HepG2 (cell line): ENCODE measurements around the gene TSR1. TPM values are rescaled to one million over a fixed set of nuclear protein-coding genes. Genes with fewer than 3 reads are reported as not detected.

Experiments
- ATAC-seq: fragments of 200-7000 bp; cut with Tn5 transposase; 3 replicates; pipeline ENCODE4 v1.9.1; 2020; ENCODE audit warnings: mild to moderate bottlenecking, moderate library complexity
- Bru-seq: library from RNA; stranded (reverse); fragments of 400-500 nt; gene quantifications from one replicate; lab custom pipeline; 2021; lab: Mats Ljungman, UMichigan
- BruChase-seq, 2 experiments: library from RNA; stranded (reverse); fragments of 400-500 nt; gene quantifications; one replicate each; lab custom pipeline; 2021; lab: Mats Ljungman, UMichigan
- BruUV-seq: library from RNA; stranded (reverse); fragments of 400-500 nt; replicated peaks from 2 replicates; lab custom pipeline; 2021; lab: Mats Ljungman, UMichigan
- CTCF ChIA-PET: fragments of 300-600 bp; formaldehyde crosslinking; extraction: SDS; loops from one replicate; lab custom pipeline; 2021; ENCODE audit warnings: low total read pairs, inconsistent platforms, low intra/inter-chr PET ratio; lab: Yijun Ruan, JAX
- POLR2A ChIA-PET: fragments of 350-600 bp; sonication (Branson Sonifier 250); formaldehyde crosslinking; loops from one replicate; lab custom pipeline; 2020; ENCODE audit warnings: antibody characterized with exemption, inconsistent platforms; lab: Yijun Ruan, JAX
- DNase-seq: peaks from one replicate; pipeline ENCODE4 v3.0.0-alpha.2; 2015; ENCODE audit warnings: low spot score
- FAIRE-seq: peaks from 3 replicates; lab custom pipeline; 2011; peaks lifted over from hg19 to GRCh38; lab: Jason Lieb, UNC
- H2AFZ ChIP-seq: one replicate; pipeline ENCODE4 v1.6.1; 2011; ENCODE audit warnings: low read length, inconsistent platforms
- H3K27ac ChIP-seq: fragments of 300-600 bp; 3 replicates; pipeline ENCODE4 v1.8.0; 2011; ENCODE audit warnings: mixed run types, mild to moderate bottlenecking, mixed read lengths, low read length, inconsistent platforms; ENCODE audit not compliant: insufficient read depth; ENCODE audit errors: extremely low read length
- H3K27me3 ChIP-seq, 2 experiments: fragments of 200-600 bp in 1 of 2; 2 replicates in 1 of 2; 3 replicates in 1 of 2; pipeline versions ENCODE4 v1.6.0 to v1.8.0; 2011; ENCODE audit warnings: low read length in 2 of 2, mild to moderate bottlenecking in 2 of 2, moderate library complexity in 2 of 2, inconsistent platforms in 1 of 2; ENCODE audit not compliant: insufficient read depth in 2 of 2, control insufficient read depth in 1 of 2
- H3K36me3 ChIP-seq, 2 experiments: fragments of 200-600 bp in 1 of 2; replicated peaks in 1 of 2; 2 replicates in 1 of 2; 3 replicates in 1 of 2; pipeline versions ENCODE4 v1.5.1 to v1.8.0; 2011; ENCODE audit warnings: low read length in 2 of 2, inconsistent platforms in 1 of 2; ENCODE audit not compliant: insufficient read depth in 2 of 2, control insufficient read depth in 1 of 2
- H3K4me1 ChIP-seq: 2 replicates; pipeline ENCODE4 v1.5.1; 2012; ENCODE audit warnings: low read length, inconsistent platforms; ENCODE audit not compliant: insufficient read depth
- H3K4me2 ChIP-seq: 2 replicates; pipeline ENCODE4 v1.6.0; 2011; ENCODE audit warnings: low read depth, low read length, inconsistent platforms
- H3K4me3 ChIP-seq, 3 experiments: fragments of 200-600 bp in 1 of 3; sonication (generic), shearing (Covaris generic) in 1 of 3; replicated peaks in 1 of 3; 2 replicates each; pipeline ENCODE4 v1.5.1; 2011 to 2016; ENCODE audit warnings: low read length in 3 of 3, inconsistent platforms in 2 of 3, low read depth in 2 of 3, mild to moderate bottlenecking in 2 of 3, control low read depth in 1 of 3, mixed read lengths in 1 of 3; ENCODE audit not compliant: insufficient read depth in 1 of 3
- H3K79me2 ChIP-seq: one replicate; pipeline ENCODE4 v1.6.1; 2011; ENCODE audit warnings: low read length, inconsistent platforms; ENCODE audit not compliant: insufficient read depth
- H3K9ac ChIP-seq: 2 replicates; pipeline ENCODE4 v1.6.0; 2011; ENCODE audit warnings: mild to moderate bottlenecking, low read depth, low read length, inconsistent platforms; ENCODE audit not compliant: insufficient read depth
- H3K9me3 ChIP-seq: 2 replicates; pipeline ENCODE4 v1.5.1; 2012; ENCODE audit warnings: mild to moderate bottlenecking, low read length
- H4K20me1 ChIP-seq: 2 replicates; pipeline ENCODE4 v1.6.0; 2011; ENCODE audit warnings: inconsistent platforms, mild to moderate bottlenecking, low read length, moderate library complexity; ENCODE audit not compliant: insufficient read depth
- MIXL1 ChIP-seq: IDR thresholded peaks from 2 replicates; pipeline ENCODE4 v1.6.1; 2016
- SP2 ChIP-seq: sonication (generic); formaldehyde crosslinking; IDR thresholded peaks from 2 replicates; pipeline ENCODE4 v1.5.1; 2020; ENCODE audit warnings: mild to moderate bottlenecking, missing genetic modification reagents
- SUZ12 ChIP-seq: fragments of 150-350 bp; IDR thresholded peaks from 2 replicates; pipeline ENCODE4 v1.6.1; 2014; ENCODE audit warnings: low read depth, low read length
- ZFX ChIP-seq: sonication (generic); formaldehyde crosslinking; IDR thresholded peaks from 2 replicates; pipeline ENCODE4 v1.4.0; 2020; ENCODE audit warnings: mild to moderate bottlenecking, low read depth, missing genetic modification reagents, moderate library complexity
- ZNF10 ChIP-seq: sonication (generic); formaldehyde crosslinking; IDR thresholded peaks from 2 replicates; pipeline ENCODE4 v1.4.0; 2020; ENCODE audit warnings: mild to moderate bottlenecking, low read depth, missing genetic modification reagents, borderline replicate concordance
- ZNF274 ChIP-seq: sonication (generic); formaldehyde crosslinking; IDR thresholded peaks from 2 replicates; pipeline ENCODE4 v1.5.1; 2020; ENCODE audit warnings: mild to moderate bottlenecking, missing genetic modification reagents
- ZNF30 ChIP-seq: sonication (generic); formaldehyde crosslinking; IDR thresholded peaks from 2 replicates; pipeline ENCODE4 v1.5.0; 2020; ENCODE audit warnings: mild to moderate bottlenecking, missing genetic modification reagents
- ZNF572 ChIP-seq: sonication (generic); formaldehyde crosslinking; IDR thresholded peaks from 2 replicates; pipeline ENCODE4 v1.5.1; 2020; ENCODE audit warnings: mild to moderate bottlenecking, missing genetic modification reagents
- ZNF598 ChIP-seq: sonication (generic); formaldehyde crosslinking; IDR thresholded peaks from 2 replicates; pipeline ENCODE4 v1.5.1; 2020; ENCODE audit warnings: mild to moderate bottlenecking, missing genetic modification reagents, borderline replicate concordance
- WGBS: methylation state at CpG from one replicate; pipeline ENCODE4 v1.1.6; 2017; ENCODE audit warnings: low lambda C conversion rate; 5-methylcytosine and 5-hydroxymethylcytosine counted together
- in situ Hi-C: cut with HindIII; loops from 2 replicates; pipeline ENCODE4 v1.10.0; 2017; ENCODE audit warnings: low pct_unique_long_range_greater_than_20kb; ENCODE audit not compliant: extremely low pct_ligation_motif_present
- intact Hi-C: fragments of 100-400 bp; cut with micrococcal nuclease; formaldehyde crosslinking; loops from one replicate; pipeline ENCODE4 v1.10.0; 2022; ENCODE audit not compliant: unreplicated experiment
- long read RNA-seq, 2 experiments: library from RNA in 1 of 2; library from polyadenylated mRNA in 1 of 2; stranded (forward) in 1 of 2; unstranded in 1 of 2; transcript quantifications; one replicate each; pipeline ENCODE4 v2.0.0, GENCODE V29; 2019 to 2022
- polyA minus RNA-seq, 3 experiments: library from RNA; depleted of rRNA, polyadenylated mRNA; stranded (reverse); fragments of >200 nt; gene quantifications; 2 replicates each; pipeline ENCODE4 v1.2.3, GENCODE V29; 2011; ENCODE audit warnings: low replicate concordance in 1 of 3
- polyA plus RNA-seq, 8 experiments: library from polyadenylated mRNA; depleted of rRNA in 3 of 8; stranded (reverse) in 7 of 8; unstranded in 1 of 8; fragments of >200 nt; fragmentation: Illumina TruSeq in 4 of 8; extraction: Trizol in 4 of 8; gene quantifications; 2 replicates each; pipeline versions ENCODE4 v1.2.1 to v1.2.3, GENCODE V29; 2011 to 2016; ENCODE audit warnings: low read depth in 4 of 8, missing spikeins in 1 of 8, mixed read lengths in 1 of 8; ENCODE audit not compliant: insufficient read depth in 1 of 8
- total RNA-seq, 5 experiments: library from RNA; depleted of rRNA; stranded (reverse); fragments of >200 nt; fragmentation: Illumina TruSeq; extraction: Trizol; gene quantifications; 2 replicates each; pipeline ENCODE4 v1.2.3, GENCODE V29; 2016; ENCODE audit warnings: low read depth in 1 of 5
- TF ChIP-seq, protein P1 (sequence below): sonication (generic); formaldehyde crosslinking; IDR thresholded peaks from 2 replicates; pipeline ENCODE4 v1.5.0; 2020; ENCODE audit warnings: mild to moderate bottlenecking, missing genetic modification reagents, borderline replicate concordance
- TF ChIP-seq, protein P2 (sequence below): sonication (generic); formaldehyde crosslinking; IDR thresholded peaks from 2 replicates; pipeline ENCODE4 v1.4.0; 2020; ENCODE audit warnings: mild to moderate bottlenecking, missing genetic modification reagents

Gene TSR1
- total RNA-seq (2016; rRNA removed; fragmentation: Illumina TruSeq; extraction: Trizol) (65.8 and 75.8 TPM in 2 replicates), polyA plus RNA-seq (2011; rRNA removed) (7.1 and 7.2 TPM in 2 replicates), polyA minus RNA-seq (2011; rRNA and poly(A)+ RNA removed; ENCODE audit: low replicate concordance) (18.4 and 38.7 TPM in 2 replicates), Bru-seq, nascent RNA (percentile 93 among the genes with signal in this experiment), BruChase-seq, experiment 1, labeled RNA remaining after a 6-hour chase (percentile 95 among the genes with signal in this experiment), BruChase-seq, experiment 2, labeled RNA remaining after a 2-hour chase (percentile 96 among the genes with signal in this experiment)
- 6.6 and 6.8 TPM in 2 replicates for total RNA-seq (2016; cell fraction: cytosol; rRNA removed; fragmentation: Illumina TruSeq; extraction: Trizol; ENCODE audit: low read depth)
- 68.7 and 76.2 TPM in 2 replicates for total RNA-seq (2016; cell fraction: insoluble cytoplasmic fraction; rRNA removed; fragmentation: Illumina TruSeq; extraction: Trizol)
- total RNA-seq (2016; cell fraction: membrane; rRNA removed; fragmentation: Illumina TruSeq; extraction: Trizol), result 16.3 and 19.0 TPM in 2 replicates
- total RNA-seq (2016; cell fraction: nucleus; rRNA removed; fragmentation: Illumina TruSeq; extraction: Trizol), result 55.3 and 57.6 TPM in 2 replicates
- polyA plus RNA-seq (2011; cell fraction: cytosol; rRNA removed), result 4.8 and 5.9 TPM in 2 replicates
- polyA plus RNA-seq (2011; cell fraction: nucleus; rRNA removed), result 17.4 and 22.0 TPM in 2 replicates
- 22.0 and 25.7 TPM in 2 replicates for polyA plus RNA-seq (2012)
- 3.5 and 3.7 TPM in 2 replicates for polyA plus RNA-seq (2016; cell fraction: cytosol; fragmentation: Illumina TruSeq; extraction: Trizol; ENCODE audit: low read depth)
- polyA plus RNA-seq (2016; cell fraction: insoluble cytoplasmic fraction; fragmentation: Illumina TruSeq; extraction: Trizol; ENCODE audit: low read depth), result 56.2 and 57.1 TPM in 2 replicates
- polyA plus RNA-seq (2016; cell fraction: membrane; fragmentation: Illumina TruSeq; extraction: Trizol; ENCODE audit: low read depth), result 8.9 and 9.7 TPM in 2 replicates
- 56.6 and 58.6 TPM in 2 replicates for polyA plus RNA-seq (2016; cell fraction: nucleus; fragmentation: Illumina TruSeq; extraction: Trizol; ENCODE audit: insufficient read depth, low read depth)
- 21.0 and 22.0 TPM in 2 replicates for polyA minus RNA-seq (2011; cell fraction: cytosol; rRNA and poly(A)+ RNA removed)
- polyA minus RNA-seq (2011; cell fraction: nucleus; rRNA and poly(A)+ RNA removed), result 43.1 and 48.6 TPM in 2 replicates
- long read RNA-seq, experiment 1, full-length matches to known transcripts, result 27 of 45 reads
- long read RNA-seq, experiment 1, partial matches to known transcripts, result 11 of 45 reads
- long read RNA-seq, experiment 1, other reads (novel, unspliced or antisense), result 7 of 45 reads
- long read RNA-seq, experiment 2, full-length matches to known transcripts, result 23 of 100 reads
- long read RNA-seq, experiment 2, partial matches to known transcripts, result 41 of 100 reads
- long read RNA-seq, experiment 2, other reads (novel, unspliced or antisense), result 36 of 100 reads

DNA sequence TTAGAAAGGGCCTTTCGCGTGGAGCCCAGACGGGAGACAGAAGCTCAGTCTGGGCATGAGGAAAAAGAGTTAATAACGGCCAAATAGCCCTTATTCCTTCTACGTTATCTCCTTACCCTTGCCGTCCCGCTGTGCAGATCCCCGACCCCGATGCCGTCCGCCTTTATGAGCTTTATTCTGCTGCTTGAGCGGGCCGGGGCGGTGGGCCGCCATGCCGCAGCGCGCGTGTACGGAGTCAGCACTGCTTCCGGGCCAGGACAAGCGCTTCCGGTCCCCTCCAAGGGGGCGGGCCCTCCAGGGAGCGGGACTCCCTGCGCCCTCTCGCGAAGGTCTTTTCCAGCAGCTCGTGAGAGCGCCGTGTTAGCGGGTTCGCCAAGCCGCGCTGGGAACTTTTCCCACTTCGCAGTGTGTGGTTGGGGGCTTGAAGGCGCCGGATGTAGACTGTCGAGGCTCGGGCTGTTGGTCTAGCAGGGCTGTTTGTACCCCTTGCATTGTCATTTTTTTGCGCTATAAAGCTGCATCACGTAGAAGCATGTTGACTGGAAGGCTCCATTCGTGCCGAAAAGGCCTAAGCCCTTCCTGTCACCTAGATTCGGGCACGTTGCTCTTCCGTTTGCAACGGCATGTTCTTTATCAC, at the start of gene TSR1:
TSR1 (minus strand) TSS at position 243 of the 637 bp plus-strand sequence; CDS start at position 213, 30 bp downstream.
- Histone ChIP-seq H4K20me1 (no peaks in the 10 kb centered on the region), H3K36me3 (peaks cover 21 to 36% of the 10 kb centered on the region in 2 experiments), H3K4me2 (peak within 1 kb of the TSS; percentile 96), H3K27ac (peak within 1 kb of the TSS; percentile 77), H3K27me3 (no peaks in the 10 kb centered on the region; a peak in 1 of 5 replicates), H3K9ac (peak within 1 kb of the TSS; percentile 96), H3K4me1 (peaks cover 35% of the 10 kb centered on the region), H2AFZ (no peak within 1 kb of the TSS), H3K9me3 (no peaks in the 10 kb centered on the region), H3K79me2 (peaks cover 42% of the 10 kb centered on the region), H3K4me3 (peak within 1 kb of the TSS; percentile 67 to 100 (median 99))
- peak; percentile 95 for ATAC-seq
- ChIA-PET CTCF (interaction anchor here (1.6 kb wide), 1 partner anchor 17 kb away, joined by 5 read pairs; no protein-coding TSS in a partner anchor), POLR2A (interaction anchor here (0.8 to 2.1 kb wide), 19 partner anchors 9 to 620 kb away, joined by 3 to 23 read pairs (median 5); partner anchors contain the start of genes SMG6 and SRR)
- no TSS peak for BruUV-seq
- WGBS, result 2% methylated on average over 24 of the region's 48 CpGs
- in situ Hi-C loops (no loop called here), intact Hi-C loops (loop anchor here (5.0 kb wide), 1 partner anchor 66 kb away; the partner anchor contains the start of gene MNT)
- peak; percentile 87 for DNase-seq
- FAIRE-seq, result peak; percentile 80
- peak; percentile 92 for TF ChIP-seq ZFX (CRISPR knock-in tag)
- TF ChIP-seq SUZ12, result no peak
- TF ChIP-seq ZNF10 (CRISPR knock-in tag), result no peak
- peak; percentile 75 for TF ChIP-seq ZNF274
- peak; percentile 52; the same call in 1 of the 2 replicates for TF ChIP-seq ZNF30 (CRISPR knock-in tag)
- TF ChIP-seq ZNF598 (CRISPR knock-in tag), result peak; percentile 87; the same call in 1 of the 2 replicates
- TF ChIP-seq, protein P1, sequence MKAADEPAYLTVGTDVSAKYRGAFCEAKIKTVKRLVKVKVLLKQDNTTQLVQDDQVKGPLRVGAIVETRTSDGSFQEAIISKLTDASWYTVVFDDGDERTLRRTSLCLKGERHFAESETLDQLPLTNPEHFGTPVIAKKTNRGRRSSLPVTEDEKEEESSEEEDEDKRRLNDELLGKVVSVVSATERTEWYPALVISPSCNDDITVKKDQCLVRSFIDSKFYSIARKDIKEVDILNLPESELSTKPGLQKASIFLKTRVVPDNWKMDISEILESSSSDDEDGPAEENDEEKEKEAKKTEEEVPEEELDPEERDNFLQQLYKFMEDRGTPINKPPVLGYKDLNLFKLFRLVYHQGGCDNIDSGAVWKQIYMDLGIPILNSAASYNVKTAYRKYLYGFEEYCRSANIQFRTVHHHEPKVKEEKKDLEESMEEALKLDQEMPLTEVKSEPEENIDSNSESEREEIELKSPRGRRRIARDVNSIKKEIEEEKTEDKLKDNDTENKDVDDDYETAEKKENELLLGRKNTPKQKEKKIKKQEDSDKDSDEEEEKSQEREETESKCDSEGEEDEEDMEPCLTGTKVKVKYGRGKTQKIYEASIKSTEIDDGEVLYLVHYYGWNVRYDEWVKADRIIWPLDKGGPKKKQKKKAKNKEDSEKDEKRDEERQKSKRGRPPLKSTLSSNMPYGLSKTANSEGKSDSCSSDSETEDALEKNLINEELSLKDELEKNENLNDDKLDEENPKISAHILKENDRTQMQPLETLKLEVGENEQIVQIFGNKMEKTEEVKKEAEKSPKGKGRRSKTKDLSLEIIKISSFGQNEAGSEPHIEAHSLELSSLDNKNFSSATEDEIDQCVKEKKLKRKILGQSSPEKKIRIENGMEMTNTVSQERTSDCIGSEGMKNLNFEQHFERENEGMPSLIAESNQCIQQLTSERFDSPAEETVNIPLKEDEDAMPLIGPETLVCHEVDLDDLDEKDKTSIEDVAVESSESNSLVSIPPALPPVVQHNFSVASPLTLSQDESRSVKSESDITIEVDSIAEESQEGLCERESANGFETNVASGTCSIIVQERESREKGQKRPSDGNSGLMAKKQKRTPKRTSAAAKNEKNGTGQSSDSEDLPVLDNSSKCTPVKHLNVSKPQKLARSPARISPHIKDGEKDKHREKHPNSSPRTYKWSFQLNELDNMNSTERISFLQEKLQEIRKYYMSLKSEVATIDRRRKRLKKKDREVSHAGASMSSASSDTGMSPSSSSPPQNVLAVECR, result peak; percentile 89; the same call in 1 of the 2 replicates
- TF ChIP-seq SP2 (CRISPR knock-in tag), result peak; percentile 83
- TF ChIP-seq MIXL1 (CRISPR knock-in tag), result no peak
- peak; percentile 33; the same call in 1 of the 2 replicates for TF ChIP-seq ZNF572 (CRISPR knock-in tag)
- TF ChIP-seq, protein P2, sequence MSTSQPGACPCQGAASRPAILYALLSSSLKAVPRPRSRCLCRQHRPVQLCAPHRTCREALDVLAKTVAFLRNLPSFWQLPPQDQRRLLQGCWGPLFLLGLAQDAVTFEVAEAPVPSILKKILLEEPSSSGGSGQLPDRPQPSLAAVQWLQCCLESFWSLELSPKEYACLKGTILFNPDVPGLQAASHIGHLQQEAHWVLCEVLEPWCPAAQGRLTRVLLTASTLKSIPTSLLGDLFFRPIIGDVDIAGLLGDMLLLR (CRISPR knock-in tag), result peak; percentile 34; the same call in 1 of the 2 replicates
